Kidney capillary endothelial cell (primary cell): ENCODE measurements around the gene CXCL14.

Experiments used
- DNase-seq: peaks from one replicate; pipeline ENCODE4 v3.0.0-alpha.2; 2018; ENCODE audit warnings: low spot score

CXCL14 gene

DNA sequence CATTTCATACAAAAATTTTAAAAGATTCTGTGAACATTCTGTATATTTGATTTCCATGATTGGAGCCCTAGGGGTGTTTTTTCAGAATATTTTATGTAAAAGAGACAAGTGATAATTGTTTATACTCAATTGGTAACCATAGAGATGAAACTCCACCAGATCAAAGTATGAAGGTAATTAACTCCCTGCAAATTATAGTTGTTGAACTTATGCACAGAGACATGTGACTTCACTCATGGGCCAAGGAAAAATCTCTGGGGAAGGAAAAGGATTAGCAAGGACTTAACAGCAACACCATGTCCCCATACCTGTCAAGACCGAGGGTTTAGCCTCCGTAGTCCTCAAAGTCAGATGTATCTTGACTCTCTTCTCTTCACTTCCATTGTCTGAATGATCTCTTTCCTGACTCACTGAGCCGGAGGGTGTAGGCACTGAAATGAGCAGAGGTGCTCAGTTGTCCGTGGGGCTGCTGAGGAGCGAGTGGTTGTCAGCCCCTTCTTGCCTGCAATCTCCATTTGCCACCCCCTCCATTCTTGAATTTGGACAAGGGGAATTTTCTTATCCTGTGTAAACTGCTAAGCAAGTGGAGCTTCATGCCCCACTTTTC lies 17.5 kb upstream of the CXCL14 start:
- DNase-seq = no peak

DNA sequence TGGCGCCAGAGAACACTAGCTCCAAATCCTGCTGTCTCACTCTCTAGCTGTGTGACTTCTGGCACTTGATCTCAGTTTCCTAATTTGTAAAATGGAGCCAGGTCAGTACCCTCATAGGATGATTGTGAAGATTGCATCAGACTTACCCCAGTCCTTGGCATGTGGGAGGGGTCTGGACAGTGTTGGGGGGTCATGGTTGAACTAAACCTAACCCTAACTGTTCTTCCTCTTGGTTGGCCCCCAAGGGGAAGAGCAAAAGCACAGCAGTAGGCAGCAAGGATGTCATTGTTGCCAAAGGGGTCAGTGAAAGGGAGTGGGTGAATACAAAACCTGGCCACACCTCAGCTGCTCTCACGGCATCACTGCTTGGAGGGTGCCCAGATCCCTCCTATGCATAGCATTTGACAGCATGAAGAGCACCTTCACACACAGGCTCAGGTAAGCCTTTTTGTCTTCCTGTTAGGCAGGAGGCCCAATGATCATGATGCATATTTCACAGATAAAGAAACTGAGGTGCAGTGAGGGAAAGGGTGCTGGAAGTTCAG lies 15.7 kb upstream of the CXCL14 start:
- DNase-seq = no peak

DNA sequence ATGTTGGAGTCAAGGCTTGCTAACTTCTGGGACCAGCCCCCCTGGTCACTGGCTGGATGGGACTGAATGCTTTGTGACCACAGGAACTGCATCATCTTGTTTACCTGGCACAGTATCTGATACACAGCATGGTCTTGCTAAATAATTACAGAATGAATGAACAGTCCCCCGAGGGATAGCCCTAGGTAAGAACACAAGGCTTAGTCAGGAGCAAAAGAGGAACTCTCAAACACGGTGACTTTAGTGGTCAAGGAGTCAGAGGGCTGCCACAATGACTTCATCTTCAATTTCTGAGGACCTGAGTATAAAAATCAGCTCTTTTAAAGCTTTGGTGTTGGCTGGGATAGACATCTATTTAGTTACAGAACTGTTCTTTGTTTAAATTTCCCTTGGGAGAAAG lies 15.1 kb upstream of the CXCL14 start:
- no peak for DNase-seq

DNA sequence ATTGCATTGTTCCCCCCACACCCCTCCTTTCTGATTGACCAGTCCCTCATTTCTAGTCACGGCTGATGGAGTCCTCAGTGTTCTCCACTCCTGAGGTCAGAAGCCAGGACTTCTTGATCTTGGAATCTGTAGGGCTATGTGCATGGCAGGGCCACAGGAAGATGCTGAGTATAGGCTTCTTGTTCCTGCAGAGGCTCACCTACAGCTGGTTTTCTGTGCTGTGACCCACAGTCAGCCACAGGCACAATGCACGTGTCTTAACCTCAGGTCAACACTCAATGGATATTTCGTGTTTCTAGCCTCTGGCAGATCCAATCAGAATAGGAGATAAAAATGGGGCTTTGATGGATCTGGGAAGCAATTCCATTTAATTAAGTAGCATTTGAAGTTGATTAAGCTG lies 14.3 kb upstream of the CXCL14 start:
- DNase-seq = no peak

DNA sequence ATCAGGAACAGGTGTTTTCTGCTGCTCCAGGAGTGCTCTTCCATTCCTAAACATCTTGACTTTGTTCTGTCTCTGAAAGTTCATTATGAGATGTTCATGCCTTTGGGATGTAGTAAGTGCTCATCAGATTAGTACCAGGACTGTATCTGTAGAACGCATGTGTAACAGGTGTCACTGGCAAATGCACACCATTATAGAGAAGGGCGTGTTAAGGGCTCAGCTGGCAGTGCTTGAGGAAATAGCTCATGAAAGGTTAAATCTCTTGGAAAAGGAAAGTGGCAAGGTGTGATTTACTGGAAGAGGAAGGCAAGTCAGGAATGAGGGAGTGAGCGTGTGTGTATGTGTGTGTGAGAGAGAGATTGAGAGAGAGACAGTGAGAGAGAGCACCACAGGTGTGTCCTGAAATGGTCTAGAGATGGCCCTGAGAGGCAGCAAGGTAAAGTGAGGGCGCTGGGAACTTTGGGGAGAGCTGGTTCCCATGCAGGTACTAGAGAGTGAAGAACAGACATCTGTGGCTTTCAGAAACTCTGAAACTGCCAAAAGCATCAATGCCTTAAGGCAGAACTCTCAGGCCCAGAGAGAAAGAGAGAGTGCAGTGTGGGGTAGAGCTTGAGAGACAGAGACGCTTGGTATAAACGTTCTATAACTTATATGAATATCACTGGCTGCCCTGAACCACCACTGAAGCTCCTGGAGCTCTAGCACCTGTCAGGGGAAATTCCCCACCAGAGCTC lies 13.7 kb upstream of the CXCL14 start:
- no peak for DNase-seq

DNA sequence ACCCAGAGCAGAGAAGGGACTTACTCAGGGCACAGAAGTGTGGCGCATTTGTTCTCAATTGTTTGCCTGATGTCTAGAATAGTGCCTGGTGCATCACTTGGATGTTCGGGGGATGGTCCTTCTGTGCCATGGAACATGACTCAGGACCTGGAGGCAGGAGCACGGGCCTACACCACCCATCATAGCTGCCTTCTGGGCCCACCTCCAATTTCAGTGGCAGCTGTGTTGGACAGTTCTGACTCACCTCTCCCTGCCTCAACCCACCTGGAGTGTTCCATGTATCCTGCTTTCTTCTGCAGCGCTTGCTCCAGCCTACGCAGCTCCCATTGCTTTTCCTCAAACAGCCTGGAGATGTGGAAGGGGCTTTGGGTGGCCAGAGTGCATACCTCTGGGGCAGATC lies 12.5 kb upstream of the CXCL14 start:
- DNase-seq = no peak

DNA sequence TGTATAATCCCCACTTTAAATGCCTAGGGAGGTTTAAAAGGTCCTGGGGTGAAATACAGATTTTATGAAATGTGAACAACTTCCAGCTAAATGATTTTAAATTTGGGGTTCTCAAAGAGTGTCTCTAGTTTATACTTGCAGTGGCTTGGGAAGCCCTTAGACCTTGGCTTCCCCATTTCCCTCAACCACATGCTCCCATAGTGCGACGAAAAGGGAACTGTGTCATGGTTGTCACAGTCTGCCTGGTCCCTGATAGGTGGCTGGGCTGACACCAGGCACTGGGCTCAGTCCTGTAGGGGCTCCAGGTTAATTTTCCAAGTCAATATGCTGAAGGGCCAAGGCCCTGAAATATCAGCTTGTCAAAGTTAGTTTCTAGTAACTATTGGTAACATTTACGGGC lies 10.4 kb upstream of the CXCL14 start:
- DNase-seq = no peak

DNA sequence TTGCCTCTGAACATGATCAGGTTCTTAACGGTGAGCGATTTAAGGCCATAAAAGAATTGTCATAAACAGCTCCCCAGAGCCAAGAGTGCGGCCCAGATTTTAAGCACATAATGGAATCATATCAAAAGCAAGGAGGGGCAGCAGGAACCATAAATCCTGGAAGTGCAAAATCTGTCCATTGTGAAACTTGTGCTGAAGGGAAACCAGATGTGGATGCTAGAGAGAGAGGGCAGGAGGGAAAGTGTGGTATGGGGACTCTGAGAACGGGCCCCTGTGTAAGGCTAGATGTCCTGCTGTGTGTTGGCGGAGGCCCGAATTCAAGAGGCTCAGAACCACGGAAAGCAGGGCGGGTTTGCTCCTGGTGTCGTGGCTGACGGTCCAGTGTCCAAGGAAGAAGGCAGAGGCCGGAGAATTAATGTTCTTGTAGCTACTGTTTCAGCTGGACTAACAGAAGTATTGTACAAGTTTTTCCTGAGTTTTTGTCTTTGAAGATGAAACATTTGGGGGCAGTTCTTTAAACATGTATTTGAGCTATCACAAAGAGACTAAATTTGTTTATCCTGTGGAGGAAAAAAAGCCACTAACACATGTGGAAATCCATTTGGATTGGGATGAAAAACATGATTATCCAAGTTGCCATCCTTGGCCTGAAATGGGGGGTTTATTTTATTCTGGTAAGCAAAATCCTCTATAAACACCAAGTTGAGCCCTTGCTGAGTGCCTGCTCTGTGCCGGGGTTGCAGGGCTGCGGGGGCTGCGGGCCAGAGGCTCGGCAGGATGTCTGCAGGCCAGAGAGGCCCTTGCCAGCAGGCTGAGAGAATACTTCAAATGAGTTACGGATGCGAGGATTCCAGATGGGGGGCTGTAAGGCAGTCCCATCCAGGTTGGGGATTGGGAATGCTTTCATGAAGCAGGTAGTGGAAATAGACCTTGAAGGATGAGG lies 9.2 kb upstream of the CXCL14 start:
- no peak for DNase-seq

DNA sequence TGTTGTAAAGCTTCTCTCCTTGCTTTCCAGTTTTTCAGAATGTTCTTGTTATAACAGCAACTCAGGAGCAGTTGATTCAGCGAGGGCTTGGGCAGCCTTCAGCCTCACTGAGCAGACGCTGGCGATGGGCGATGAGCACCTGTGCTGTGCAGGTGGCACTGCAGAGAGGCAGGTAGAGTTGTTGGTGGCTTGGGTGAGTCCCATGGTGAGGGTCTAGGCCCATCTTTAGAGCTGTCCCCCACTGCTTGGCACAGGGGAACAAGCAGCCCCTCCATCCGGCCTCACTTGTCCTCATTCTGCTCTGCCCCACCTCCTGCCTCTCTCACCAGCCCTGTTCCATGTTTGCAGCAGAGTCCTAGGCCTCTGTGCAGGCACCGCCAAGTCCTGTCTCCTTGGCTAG lies 6.1 kb upstream of the CXCL14 start:
- DNase-seq = no peak

DNA sequence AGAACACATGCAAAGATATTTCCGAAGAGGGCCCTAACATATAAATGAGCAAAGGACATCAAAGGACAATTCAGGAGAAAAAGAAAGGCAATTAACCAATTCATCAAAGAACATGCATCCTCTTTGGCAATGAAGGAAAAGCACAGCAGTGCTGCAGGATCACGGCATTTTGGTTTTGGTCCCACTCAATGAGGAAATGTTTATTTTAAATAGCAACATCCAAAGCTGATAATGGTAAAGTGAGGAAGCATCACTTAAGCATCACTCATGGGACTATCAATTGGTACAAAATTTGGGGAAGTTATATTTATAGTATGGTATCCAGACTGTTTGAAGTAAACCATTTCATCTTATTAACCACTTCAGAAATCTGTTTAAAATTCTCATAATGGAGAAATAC lies 5.5 kb upstream of the CXCL14 start:
- no peak for DNase-seq

DNA sequence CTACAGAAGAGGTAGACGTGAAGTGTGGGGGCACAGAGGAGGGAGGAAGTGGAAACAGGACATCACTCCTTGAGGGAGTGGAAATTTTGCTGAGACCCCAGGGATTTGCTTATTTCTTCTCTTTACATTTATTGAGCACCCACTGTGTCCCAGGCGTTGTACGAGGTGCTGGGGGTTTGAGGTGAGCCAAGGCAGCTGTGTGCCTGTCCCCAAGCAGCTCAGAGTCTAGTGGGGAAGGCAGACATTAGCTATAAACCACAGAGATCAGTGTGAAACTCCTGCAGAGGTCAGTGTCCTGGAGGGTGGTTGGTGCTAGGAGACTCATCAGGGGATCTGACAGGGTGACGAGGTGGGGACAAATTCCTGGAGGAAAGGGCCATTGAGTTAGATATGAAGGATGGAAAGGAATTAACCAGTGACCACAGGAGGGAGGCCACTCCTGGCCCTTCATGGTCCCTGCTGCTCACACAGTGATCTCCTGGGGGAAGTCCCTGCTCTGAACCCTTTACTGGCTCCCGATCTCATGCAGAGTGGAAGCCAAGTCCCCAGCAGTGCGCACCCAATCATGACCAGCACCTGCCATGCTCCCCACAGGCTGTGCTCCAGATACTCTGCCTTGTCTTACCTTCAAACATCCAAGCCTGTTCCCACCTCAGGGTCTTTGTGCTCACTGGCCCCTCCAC lies 3.4 kb upstream of the CXCL14 start:
- no peak for DNase-seq

DNA sequence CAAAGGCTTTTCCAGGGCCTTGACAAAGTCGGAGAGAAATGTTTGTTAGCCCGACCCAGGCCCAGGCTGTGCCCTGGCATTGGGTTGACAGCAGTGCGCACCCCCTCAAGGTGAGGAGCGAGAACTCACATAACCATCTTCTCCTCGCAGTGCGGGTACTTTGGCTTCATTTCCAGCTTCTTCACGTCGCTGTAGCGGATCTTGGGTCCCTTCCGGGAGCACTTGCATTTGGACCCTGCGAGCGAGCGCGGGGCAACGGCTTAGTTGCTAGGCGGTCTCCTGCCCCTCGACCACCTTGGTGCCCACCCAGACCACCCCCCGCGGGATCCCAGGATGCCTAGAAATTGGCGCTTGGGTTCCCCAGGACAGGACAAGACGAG lies 496 bp downstream of the CXCL14 start:
- no peak for DNase-seq

DNA sequence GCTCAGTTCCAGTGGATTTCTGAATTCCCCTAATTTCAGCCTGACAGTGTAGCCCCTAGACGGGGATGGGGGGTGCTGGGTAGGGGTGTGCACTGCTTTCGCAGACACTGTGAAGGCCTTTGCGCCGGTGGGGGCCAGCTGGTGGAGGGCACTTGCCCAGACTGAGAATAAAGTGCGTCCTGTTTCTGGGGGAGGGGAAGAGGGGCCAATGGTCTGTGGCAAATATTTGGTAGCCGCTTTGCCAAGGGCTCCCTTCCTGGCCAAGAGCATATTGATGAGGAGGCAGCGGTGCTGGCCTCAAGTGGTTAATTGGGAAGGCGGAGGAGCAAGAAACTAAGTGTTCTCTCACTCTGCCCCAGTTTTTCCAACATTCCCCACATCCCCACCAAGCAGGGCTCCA lies 1.4 kb downstream of the CXCL14 start:
- DNase-seq = no peak

DNA sequence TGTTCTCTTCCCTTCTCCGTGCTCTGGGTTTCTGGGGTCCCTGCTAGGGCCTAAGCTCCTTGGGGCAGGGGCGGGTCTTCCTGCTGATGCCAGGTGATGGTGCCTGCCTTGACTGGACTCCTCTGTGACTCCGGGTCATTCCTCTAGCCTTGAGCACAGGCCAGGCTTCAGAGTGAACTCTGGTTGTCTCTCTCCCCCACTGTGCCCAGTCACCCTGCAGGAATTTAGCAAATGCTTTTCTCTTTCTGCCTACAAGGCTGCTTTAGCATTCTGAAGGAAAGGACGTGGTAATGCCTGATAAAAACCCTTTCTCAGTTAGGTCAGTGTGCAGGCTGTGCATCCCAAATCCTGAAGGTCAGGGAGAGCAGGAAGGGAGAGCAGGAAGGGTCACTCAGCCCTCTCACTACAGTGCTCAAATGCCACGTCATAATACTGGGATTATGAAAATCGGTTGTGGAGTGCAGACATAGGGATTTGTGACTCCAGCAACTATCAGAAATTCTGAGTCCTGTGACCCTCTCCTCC lies 2.7 kb downstream of the CXCL14 start:
- no peak for DNase-seq

DNA sequence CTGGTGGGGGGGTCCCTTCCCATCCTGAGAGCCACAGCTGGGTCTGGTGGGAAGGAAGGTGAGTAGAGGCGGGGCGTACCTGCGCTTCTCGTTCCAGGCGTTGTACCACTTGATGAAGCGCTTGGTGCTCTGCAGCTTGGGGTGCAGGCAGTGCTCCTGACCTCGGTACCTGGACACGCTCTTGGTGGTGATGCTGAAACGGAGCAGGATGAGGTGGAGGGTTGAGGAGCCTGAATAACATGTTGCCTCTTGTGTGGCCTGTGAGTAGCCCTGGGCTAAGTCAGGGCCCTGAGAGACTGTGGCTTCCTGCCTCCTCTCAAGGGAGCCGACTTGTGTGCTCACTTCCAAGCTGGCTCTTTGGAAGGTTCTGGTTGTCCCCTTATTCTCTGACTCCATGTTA lies 4.3 kb downstream of the CXCL14 start:
- DNase-seq = no peak

DNA sequence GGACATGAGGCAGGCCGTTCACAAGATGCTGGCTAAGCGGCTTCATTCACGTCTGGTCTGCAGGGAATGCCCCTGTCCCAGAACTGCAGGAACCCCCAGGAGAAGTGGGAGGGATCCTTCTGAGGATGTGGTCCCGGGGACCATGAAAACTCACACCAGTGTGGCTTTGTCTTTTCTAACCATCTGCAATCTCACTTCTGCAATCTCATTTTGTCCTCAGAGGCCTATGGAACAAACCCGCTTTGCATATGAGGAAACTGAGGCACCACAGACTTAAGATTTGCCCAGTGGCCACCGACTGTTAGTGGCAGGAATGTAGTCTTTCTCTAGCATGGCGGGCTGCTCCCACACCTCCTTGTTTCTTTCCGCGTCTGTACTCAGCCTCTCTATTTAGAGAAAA lies 6.9 kb downstream of the CXCL14 start:
- no peak for DNase-seq

DNA sequence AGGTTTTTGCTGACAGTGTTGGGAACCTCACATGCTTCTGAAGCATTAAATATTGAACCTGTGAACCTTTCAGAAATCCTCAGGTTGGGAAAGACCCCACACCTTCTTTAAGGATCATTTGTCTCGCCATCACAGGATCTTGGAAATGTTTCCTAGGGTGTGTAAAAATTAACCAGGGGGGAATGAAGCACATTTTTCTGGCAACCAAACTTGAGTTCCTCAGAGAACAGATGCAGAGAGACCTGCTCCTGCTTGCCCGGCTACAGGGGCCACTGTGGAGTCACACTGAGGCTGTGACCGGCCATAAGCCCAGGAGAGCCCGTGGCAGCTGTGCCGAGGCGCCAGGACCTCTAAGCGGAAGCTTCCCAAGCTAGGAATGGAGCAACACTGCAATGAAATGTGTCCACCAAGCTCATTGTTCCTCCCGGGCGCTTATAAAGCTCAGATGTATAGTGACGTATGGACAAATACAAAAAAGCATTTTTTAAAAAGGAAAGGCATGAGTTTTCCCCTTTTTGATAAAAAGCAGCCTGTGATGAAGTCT lies 7.7 kb downstream of the CXCL14 start:
- no peak for DNase-seq

DNA sequence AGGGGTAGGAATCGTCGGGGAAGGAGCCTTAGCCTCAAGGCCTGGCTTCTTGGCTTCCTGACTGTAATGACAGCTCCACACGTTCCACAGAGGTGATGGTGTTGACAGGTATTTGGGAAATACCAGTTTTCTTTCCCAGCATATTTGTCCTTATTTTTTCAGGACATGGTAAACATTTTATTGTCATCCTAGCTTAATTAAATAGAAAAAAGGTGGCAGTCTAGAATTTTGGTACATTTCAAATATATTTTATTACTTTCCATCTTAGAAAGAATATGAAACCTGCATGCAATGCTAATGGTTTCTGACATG lies 8.4 kb downstream of the CXCL14 start:
- no peak for DNase-seq

DNA sequence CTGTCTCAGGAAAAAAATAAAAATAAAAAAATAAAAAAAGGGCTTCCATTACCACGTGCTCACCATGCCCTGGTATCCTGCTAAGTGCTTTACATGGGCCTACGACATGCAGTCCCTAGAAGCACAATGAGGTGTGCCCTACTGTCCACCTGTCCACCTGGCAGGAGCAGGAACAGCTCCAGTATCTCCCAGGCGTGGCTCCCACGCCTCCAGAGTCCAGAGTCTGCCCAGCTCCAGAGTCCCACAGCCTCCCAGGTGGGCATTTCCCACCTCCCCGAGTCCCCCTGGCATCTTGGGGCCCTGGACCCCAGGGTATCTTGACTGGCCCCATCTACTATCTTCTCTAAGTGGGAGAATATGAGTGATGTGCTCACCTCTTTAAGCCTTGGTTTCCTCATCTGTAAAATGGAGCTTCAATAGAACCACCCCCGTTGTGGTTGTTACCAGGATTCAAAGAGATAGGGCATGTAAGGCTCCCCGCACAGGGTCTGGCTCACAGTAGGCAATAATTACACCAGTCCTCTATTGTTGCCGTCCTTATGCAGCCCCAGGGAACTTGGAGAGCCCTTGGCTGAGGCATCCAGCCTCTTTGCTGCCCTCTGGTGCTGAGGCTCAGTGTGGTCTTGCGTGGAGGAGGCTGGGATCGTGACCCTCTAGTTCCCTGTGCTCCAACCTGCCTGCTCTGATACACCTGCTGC lies 8.9 kb downstream of the CXCL14 start:
- DNase-seq = peak; percentile 16

DNA sequence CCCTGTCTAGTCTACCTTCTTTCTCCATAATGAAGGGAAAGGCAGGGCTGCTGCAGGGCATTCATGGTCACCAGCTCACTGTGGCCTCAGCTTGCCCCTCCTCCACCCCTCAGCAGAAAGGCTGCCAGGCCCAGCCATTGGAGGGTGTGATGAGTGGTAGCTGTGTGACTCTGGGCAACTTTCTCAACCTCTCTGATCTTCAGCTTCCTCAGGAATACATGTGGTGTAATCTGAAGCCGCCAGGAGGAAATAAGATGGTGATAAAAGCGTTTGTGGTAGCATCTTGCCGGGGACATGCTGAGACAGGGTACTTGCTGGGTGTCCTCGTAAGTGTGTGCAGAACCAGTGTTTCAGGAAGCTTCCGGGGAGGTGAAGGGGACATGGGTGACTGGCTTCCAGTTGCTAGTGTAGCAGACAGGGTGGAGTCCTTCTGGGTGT lies 9.8 kb downstream of the CXCL14 start:
- no peak for DNase-seq

DNA sequence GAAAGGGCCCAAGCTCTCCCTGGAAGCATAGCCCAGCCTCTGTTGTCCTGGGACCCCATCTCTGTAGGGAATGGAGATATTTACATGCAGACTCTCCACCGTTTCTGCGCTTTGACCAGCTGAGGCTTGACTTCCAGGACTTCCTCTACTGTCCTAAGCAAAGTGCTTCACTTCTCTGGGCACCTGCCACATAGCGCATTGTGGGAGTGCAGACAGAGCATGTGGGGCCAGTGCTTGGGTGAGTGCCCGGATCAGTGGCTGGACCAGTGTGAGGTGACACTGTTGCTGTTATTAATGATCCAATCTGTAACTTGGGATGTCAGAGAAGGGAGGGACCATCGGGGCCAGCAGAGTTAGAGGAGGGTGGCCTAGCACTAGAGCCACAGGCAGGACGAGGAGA lies 10.5 kb downstream of the CXCL14 start:
- no peak for DNase-seq
